GM23338 (cell line): ENCODE results near the gene TENT5C. TPM values are rescaled to one million over a fixed set of nuclear protein-coding genes. Genes with fewer than 3 reads are reported as not detected.

Experiments used
- ATAC-seq: fragments of 200-7000 bp; cut with Tn5 transposase; 3 replicates; pipeline ENCODE4 v1.9.1; 2020
- DNase-seq: peaks from one replicate; pipeline ENCODE4 v3.0.0-alpha.2; 2015; ENCODE audit warnings: low spot score
- H2AFZ ChIP-seq: fragments of 200-600 bp; sonication (generic); 2 replicates; pipeline ENCODE4 v1.8.0; 2016; ENCODE audit warnings: antibody characterized with exemption, mild to moderate bottlenecking, moderate library complexity
- H3F3A ChIP-seq: fragments of 200-600 bp; sonication (generic); replicated peaks from 2 replicates; pipeline ENCODE4 v1.8.0; 2017; ENCODE audit warnings: antibody characterized with exemption, mixed run types, low read depth
- H3K27ac ChIP-seq: fragments of 200-600 bp; sonication (generic); 2 replicates; pipeline ENCODE4 v1.6.1; 2016; ENCODE audit warnings: low read depth
- H3K27me3 ChIP-seq: fragments of 200-600 bp; sonication (generic); 2 replicates; pipeline ENCODE4 v1.8.0; 2016; ENCODE audit warnings: mild to moderate bottlenecking, mixed run types, moderate library complexity; ENCODE audit not compliant: insufficient read depth
- H3K36me3 ChIP-seq: fragments of 200-600 bp; sonication (generic); 2 replicates; pipeline ENCODE4 v1.8.0; 2016; ENCODE audit warnings: mild to moderate bottlenecking; ENCODE audit not compliant: insufficient read depth
- H3K4me1 ChIP-seq: fragments of 200-600 bp; sonication (generic); 2 replicates; pipeline ENCODE4 v1.8.0; 2016; ENCODE audit warnings: mild to moderate bottlenecking, moderate library complexity; ENCODE audit not compliant: insufficient read depth
- H3K4me2 ChIP-seq: fragments of 200-600 bp; sonication (generic); 2 replicates; pipeline ENCODE4 v1.7.1; 2017; ENCODE audit warnings: mixed run types
- H3K4me3 ChIP-seq: fragments of 200-600 bp; sonication (generic); 2 replicates; pipeline ENCODE4 v1.6.1; 2016; ENCODE audit warnings: mixed run types
- H3K79me2 ChIP-seq: fragments of 200-600 bp; sonication (generic); replicated peaks from 2 replicates; pipeline ENCODE4 v1.8.0; 2017; ENCODE audit warnings: mild to moderate bottlenecking; ENCODE audit not compliant: insufficient read depth
- H3K9me2 ChIP-seq: fragments of 200-600 bp; sonication (generic); 2 replicates; pipeline ENCODE4 v1.8.0; 2017; ENCODE audit not compliant: insufficient read depth
- H4K20me1 ChIP-seq: fragments of 200-600 bp; sonication (generic); replicated peaks from 2 replicates; pipeline ENCODE4 v1.8.0; 2017; ENCODE audit warnings: mild to moderate bottlenecking; ENCODE audit not compliant: insufficient read depth
- H3K27ac Mint-ChIP-seq: 2 replicates; pipeline ENCODE4 v1.8.0; 2020; ENCODE audit warnings: inconsistent platforms, mild to moderate bottlenecking, moderate library complexity, mixed read lengths
- H3K27me3 Mint-ChIP-seq: 3 replicates; pipeline ENCODE4 v1.8.0; 2022; ENCODE audit warnings: low read depth, mild to moderate bottlenecking, moderate library complexity, mixed read lengths, inconsistent platforms; ENCODE audit not compliant: insufficient read depth, poor library complexity
- H3K36me3 Mint-ChIP-seq: 3 replicates; pipeline ENCODE4 v1.8.0; 2021; ENCODE audit warnings: low read depth, mild to moderate bottlenecking, inconsistent platforms, moderate library complexity, mixed read lengths
- H3K4me1 Mint-ChIP-seq: 3 replicates; pipeline ENCODE4 v1.8.0; 2020; ENCODE audit warnings: mild to moderate bottlenecking, inconsistent platforms, mixed read lengths
- H3K4me3 Mint-ChIP-seq: 3 replicates; pipeline ENCODE4 v1.8.0; 2021; ENCODE audit warnings: moderate library complexity, mild to moderate bottlenecking, inconsistent platforms, mixed read lengths
- H3K9me3 Mint-ChIP-seq: 3 replicates; pipeline ENCODE4 v1.8.0; 2020; ENCODE audit warnings: moderate library complexity, mild to moderate bottlenecking, inconsistent platforms, mixed read lengths
- CREB1 ChIP-seq: fragments of 250-450 bp; sonication (Bioruptor Pico); IDR thresholded peaks from 2 replicates; pipeline ENCODE4 v1.5.0; 2020; ENCODE audit warnings: low read depth, mild to moderate bottlenecking, moderate library complexity
- CTCF ChIP-seq, 2 experiments: fragments of 200-600 bp in 1 of 2; sonication (generic) in 1 of 2; conservative IDR thresholded peaks; 2 replicates each; pipeline versions ENCODE4 v1.5.1 to v1.6.1; 2016 to 2017; ENCODE audit warnings: antibody characterized with exemption in 2 of 2, low read depth in 2 of 2, mild to moderate bottlenecking in 2 of 2, moderate library complexity in 1 of 2
- ETS1 ChIP-seq: IDR thresholded peaks from 2 replicates; pipeline ENCODE4 v1.6.1; 2016; ENCODE audit warnings: antibody characterized with exemption
- EZH2 ChIP-seq: fragments of 200-600 bp; sonication (generic); IDR thresholded peaks from one replicate; pipeline ENCODE4 v1.8.0; 2017; ENCODE audit warnings: antibody characterized with exemption, mild to moderate bottlenecking, low read depth; ENCODE audit not compliant: unreplicated experiment
- EZH2phosphoT487 ChIP-seq: fragments of 200-600 bp; sonication (generic); IDR thresholded peaks from one replicate; pipeline ENCODE4 v1.8.1; 2018; ENCODE audit warnings: antibody characterized with exemption; ENCODE audit not compliant: unreplicated experiment
- JUNB ChIP-seq: IDR thresholded peaks from one replicate; pipeline ENCODE4 v1.6.1; 2016; ENCODE audit warnings: antibody characterized with exemption; ENCODE audit not compliant: unreplicated experiment
- NANOG ChIP-seq: IDR thresholded peaks from 2 replicates; pipeline ENCODE4 v1.6.1; 2016; ENCODE audit warnings: antibody characterized with exemption, borderline replicate concordance
- POLR2AphosphoS5 ChIP-seq: IDR thresholded peaks from 2 replicates; pipeline ENCODE4 v1.6.1; 2016; ENCODE audit warnings: antibody characterized with exemption, low read depth
- STAT1 ChIP-seq: IDR thresholded peaks from one replicate; pipeline ENCODE4 v1.6.1; 2016; ENCODE audit warnings: antibody characterized with exemption; ENCODE audit not compliant: unreplicated experiment
- ZNF114 ChIP-seq: fragments of 250-450 bp; sonication (Bioruptor Pico); IDR thresholded peaks from 2 replicates; pipeline ENCODE4 v1.5.0; 2020; ENCODE audit warnings: mild to moderate bottlenecking, moderate library complexity
- ZNF331 ChIP-seq: fragments of 250-450 bp; sonication (Bioruptor Pico); IDR thresholded peaks from 2 replicates; pipeline ENCODE4 v1.5.0; 2020; ENCODE audit warnings: low read depth, mild to moderate bottlenecking, moderate library complexity
- polyA plus RNA-seq: library from polyadenylated mRNA; unstranded; fragments of >200 nt; fragmentation: Nextera tagmentation; extraction: Ambion mirVana; gene quantifications from 2 replicates; pipeline ENCODE4 v1.2.1, GENCODE V29; 2016
- total RNA-seq: library from RNA; depleted of rRNA; stranded (reverse); fragments of >200 nt; shearing (Covaris generic); gene quantifications from 2 replicates; pipeline ENCODE4 v1.2.3, GENCODE V29; 2014
- TF ChIP-seq, protein P1 (sequence below): fragments of 250-450 bp; sonication (Bioruptor Pico); IDR thresholded peaks from 2 replicates; pipeline ENCODE4 v1.5.0; 2020; ENCODE audit warnings: mild to moderate bottlenecking, moderate library complexity
- TF ChIP-seq, protein P2 (sequence below): IDR thresholded peaks from one replicate; pipeline ENCODE4 v1.6.1; 2018; ENCODE audit warnings: antibody characterized with exemption; ENCODE audit not compliant: unreplicated experiment

Gene TENT5C
- total and polyA plus RNA-seq, 2 experiments from 2014 or later = 0.23 to 0.80 TPM

- H3K4me3 Mint-ChIP-seq = no peak overlapping the region
- no peak overlapping the region for H3K4me3 ChIP-seq
- TF ChIP-seq CREB1 (CRISPR knock-in tag) (no peak), EZH2 (no peak), JUNB (no peak), NANOG (no peak), STAT1 (no peak), POLR2AphosphoS5 (no peak), CTCF (conservative IDR thresholded peaks at IDR 0.05; ENCODE audit: low read depth in 2 of 2) (no peak), ETS1 (no peak), EZH2phosphoT487 (no peak), ZNF114 (no peak), ZNF331 (no peak)
- TF ChIP-seq, protein P1, sequence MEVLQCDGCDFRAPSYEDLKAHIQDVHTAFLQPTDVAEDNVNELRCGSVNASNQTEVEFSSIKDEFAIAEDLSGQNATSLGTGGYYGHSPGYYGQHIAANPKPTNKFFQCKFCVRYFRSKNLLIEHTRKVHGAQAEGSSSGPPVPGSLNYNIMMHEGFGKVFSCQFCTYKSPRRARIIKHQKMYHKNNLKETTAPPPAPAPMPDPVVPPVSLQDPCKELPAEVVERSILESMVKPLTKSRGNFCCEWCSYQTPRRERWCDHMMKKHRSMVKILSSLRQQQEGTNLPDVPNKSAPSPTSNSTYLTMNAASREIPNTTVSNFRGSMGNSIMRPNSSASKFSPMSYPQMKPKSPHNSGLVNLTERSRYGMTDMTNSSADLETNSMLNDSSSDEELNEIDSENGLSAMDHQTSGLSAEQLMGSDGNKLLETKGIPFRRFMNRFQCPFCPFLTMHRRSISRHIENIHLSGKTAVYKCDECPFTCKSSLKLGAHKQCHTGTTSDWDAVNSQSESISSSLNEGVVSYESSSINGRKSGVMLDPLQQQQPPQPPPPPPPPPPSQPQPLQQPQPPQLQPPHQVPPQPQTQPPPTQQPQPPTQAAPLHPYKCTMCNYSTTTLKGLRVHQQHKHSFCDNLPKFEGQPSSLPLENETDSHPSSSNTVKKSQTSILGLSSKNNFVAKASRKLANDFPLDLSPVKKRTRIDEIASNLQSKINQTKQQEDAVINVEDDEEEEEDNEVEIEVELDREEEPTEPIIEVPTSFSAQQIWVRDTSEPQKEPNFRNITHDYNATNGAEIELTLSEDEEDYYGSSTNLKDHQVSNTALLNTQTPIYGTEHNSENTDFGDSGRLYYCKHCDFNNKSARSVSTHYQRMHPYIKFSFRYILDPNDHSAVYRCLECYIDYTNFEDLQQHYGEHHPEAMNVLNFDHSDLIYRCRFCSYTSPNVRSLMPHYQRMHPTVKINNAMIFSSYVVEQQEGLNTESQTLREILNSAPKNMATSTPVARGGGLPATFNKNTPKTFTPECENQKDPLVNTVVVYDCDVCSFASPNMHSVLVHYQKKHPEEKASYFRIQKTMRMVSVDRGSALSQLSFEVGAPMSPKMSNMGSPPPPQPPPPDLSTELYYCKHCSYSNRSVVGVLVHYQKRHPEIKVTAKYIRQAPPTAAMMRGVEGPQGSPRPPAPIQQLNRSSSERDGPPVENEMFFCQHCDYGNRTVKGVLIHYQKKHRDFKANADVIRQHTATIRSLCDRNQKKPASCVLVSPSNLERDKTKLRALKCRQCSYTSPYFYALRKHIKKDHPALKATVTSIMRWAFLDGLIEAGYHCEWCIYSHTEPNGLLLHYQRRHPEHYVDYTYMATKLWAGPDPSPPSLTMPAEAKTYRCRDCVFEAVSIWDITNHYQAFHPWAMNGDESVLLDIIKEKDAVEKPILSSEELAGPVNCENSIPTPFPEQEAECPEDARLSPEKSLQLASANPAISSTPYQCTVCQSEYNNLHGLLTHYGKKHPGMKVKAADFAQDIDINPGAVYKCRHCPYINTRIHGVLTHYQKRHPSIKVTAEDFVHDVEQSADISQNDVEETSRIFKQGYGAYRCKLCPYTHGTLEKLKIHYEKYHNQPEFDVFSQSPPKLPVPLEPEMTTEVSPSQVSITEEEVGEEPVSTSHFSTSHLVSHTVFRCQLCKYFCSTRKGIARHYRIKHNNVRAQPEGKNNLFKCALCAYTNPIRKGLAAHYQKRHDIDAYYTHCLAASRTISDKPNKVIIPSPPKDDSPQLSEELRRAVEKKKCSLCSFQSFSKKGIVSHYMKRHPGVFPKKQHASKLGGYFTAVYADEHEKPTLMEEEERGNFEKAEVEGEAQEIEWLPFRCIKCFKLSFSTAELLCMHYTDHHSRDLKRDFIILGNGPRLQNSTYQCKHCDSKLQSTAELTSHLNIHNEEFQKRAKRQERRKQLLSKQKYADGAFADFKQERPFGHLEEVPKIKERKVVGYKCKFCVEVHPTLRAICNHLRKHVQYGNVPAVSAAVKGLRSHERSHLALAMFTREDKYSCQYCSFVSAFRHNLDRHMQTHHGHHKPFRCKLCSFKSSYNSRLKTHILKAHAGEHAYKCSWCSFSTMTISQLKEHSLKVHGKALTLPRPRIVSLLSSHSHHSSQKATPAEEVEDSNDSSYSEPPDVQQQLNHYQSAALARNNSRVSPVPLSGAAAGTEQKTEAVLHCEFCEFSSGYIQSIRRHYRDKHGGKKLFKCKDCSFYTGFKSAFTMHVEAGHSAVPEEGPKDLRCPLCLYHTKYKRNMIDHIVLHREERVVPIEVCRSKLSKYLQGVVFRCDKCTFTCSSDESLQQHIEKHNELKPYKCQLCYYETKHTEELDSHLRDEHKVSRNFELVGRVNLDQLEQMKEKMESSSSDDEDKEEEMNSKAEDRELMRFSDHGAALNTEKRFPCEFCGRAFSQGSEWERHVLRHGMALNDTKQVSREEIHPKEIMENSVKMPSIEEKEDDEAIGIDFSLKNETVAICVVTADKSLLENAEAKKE (CRISPR knock-in tag) = no peak
- TF ChIP-seq, protein P2, sequence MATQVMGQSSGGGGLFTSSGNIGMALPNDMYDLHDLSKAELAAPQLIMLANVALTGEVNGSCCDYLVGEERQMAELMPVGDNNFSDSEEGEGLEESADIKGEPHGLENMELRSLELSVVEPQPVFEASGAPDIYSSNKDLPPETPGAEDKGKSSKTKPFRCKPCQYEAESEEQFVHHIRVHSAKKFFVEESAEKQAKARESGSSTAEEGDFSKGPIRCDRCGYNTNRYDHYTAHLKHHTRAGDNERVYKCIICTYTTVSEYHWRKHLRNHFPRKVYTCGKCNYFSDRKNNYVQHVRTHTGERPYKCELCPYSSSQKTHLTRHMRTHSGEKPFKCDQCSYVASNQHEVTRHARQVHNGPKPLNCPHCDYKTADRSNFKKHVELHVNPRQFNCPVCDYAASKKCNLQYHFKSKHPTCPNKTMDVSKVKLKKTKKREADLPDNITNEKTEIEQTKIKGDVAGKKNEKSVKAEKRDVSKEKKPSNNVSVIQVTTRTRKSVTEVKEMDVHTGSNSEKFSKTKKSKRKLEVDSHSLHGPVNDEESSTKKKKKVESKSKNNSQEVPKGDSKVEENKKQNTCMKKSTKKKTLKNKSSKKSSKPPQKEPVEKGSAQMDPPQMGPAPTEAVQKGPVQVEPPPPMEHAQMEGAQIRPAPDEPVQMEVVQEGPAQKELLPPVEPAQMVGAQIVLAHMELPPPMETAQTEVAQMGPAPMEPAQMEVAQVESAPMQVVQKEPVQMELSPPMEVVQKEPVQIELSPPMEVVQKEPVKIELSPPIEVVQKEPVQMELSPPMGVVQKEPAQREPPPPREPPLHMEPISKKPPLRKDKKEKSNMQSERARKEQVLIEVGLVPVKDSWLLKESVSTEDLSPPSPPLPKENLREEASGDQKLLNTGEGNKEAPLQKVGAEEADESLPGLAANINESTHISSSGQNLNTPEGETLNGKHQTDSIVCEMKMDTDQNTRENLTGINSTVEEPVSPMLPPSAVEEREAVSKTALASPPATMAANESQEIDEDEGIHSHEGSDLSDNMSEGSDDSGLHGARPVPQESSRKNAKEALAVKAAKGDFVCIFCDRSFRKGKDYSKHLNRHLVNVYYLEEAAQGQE = no peak
- ATAC-seq = no peak
- H3K9me2 ChIP-seq = no peaks in the 10 kb centered on the region
- H3K27me3 Mint-ChIP-seq = peaks cover 5% of the 10 kb centered on the region
- H4K20me1 ChIP-seq = no peaks in the 10 kb centered on the region
- no peak overlapping the region for H2AFZ ChIP-seq
- peaks cover 7% of the 10 kb centered on the region for H3K4me1 Mint-ChIP-seq
- H3K4me2 ChIP-seq = no peak overlapping the region
- H3K36me3 Mint-ChIP-seq = no peaks in the 10 kb centered on the region
- no peaks in the 10 kb centered on the region; the same call in 2 of the 3 replicates for H3K9me3 Mint-ChIP-seq
- H3K27ac ChIP-seq = no peak overlapping the region
- no peaks in the 10 kb centered on the region for H3K79me2 ChIP-seq
- DNase-seq = no peak
- no peaks in the 10 kb centered on the region for H3K36me3 ChIP-seq
- peaks cover 18% of the 10 kb centered on the region for H3K27me3 ChIP-seq
- no peaks in the 10 kb centered on the region for H3F3A ChIP-seq
- H3K4me1 ChIP-seq = peaks cover 11% of the 10 kb centered on the region
- no peak overlapping the region for H3K27ac Mint-ChIP-seq
Observed at GRCh38 chr1:117600325-117600943, 5.4 kb upstream of the TENT5C start.
